LNCaP clone FGC (cell line): ENCODE data around the gene OSTC.
A peak's percentile ranks its signal among the peaks of the same experiment; 100 is the strongest.

ENCODE experiments used
- DNase-seq: peaks from one replicate; pipeline ENCODE4 v3.0.0-alpha.2; 2011; ENCODE audit warnings: low read depth
- H3K4me3 ChIP-seq: 2 replicates; pipeline ENCODE4 v1.5.1; 2011; ENCODE audit warnings: mild to moderate bottlenecking, low read depth, low read length, control low read depth
- CTCF ChIP-seq: IDR thresholded peaks from 2 replicates; pipeline ENCODE4 v1.5.1; 2012; ENCODE audit warnings: mild to moderate bottlenecking; ENCODE audit not compliant: control insufficient read depth, insufficient read depth; ENCODE audit errors: extremely low read depth

Gene OSTC

DNA sequence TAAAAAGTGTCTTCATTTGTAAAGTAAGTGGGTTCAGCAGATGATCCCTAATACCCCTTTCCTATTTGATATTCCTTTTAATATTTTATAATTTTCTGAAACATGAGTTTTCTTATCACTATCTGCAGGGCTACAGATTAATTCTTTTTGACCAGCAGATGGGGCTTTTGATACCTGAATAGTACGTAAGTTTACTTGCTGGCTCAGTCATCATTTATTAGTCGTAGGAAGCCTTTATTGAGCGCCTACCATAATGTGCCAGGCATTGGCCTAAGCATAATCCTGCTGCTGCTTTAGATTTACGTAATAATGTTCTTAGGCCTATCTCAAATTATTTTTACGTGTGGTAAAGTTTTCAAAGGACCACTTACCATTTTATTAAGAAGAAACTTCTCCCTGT is 33.1 kb downstream of the OSTC start:
- no peak overlapping the region for H3K4me3 ChIP-seq
- DNase-seq = peak; percentile 43
- TF ChIP-seq CTCF = peak; percentile 54

DNA sequence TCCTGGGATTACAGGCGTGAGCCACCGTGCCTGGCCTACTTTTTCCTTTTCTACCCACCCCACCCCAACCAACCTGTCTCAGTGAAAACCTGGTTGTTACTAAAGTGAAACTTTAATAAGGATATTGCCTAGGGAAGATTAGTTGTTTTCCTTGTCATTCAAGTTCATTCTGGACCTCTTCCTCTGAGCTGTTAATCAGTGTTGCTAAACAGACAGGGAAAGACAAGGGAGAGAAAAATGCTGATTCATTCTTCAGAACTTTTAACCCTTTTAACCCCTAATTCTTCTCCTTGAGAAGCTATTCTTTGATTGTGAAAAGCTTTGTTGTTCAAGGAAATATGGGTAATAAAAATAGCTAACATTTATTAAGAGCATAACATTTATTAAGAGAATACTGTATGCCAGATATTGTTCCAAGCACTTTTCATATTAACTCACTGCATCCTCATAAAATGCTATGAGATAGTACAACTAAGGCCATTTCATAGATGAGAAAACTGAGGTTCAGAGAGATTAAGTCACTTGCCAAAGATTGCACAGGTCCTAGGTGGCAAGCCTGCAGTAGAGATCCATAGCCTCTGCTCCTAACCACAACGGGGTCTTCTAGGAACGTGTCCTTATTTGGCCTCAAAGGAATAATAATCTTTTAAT is 34.8 kb downstream of the OSTC start:
- H3K4me3 ChIP-seq = no peak overlapping the region
- no peak for DNase-seq
- no peak for TF ChIP-seq CTCF

DNA sequence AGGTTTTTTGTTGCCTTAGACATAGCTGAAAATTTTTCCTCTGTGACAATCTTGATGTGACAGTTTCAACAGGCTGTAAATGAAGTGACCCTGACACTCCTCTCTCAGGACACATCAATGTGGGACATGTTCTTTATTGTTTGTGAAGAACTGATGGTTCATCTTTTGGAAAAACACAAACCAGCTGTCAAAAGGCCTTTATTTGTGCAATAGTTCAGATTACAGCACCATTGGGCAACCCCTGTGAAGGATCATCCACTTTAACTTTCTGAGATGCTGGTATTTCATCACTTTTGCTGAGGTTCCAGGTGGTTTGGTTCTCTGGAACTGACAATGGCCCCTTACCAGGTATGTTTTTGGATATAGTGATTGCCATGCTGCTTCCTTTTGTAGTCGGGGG is 40.3 kb downstream of the OSTC start:
- H3K4me3 ChIP-seq = no peak overlapping the region
- no peak for DNase-seq
- no peak for TF ChIP-seq CTCF

DNA sequence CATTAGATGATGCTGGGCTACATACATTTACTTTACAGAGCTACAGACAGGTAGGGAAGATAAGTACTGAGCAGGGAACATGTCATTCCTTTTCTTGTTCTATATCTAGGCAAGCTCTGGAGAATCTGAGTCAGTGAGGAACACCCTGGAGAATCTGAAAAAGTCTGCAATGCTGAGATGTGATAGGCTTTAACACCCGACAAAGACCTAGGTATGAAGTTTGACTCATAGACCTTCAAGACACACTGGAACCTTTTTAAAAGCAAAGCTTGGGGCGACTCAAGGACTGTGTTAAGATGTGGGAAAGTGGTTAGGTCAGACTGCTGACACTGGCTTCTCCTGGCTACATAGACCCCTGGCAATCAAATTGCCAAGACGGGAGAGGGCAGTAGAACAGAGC is 42.8 kb downstream of the OSTC start:
- TF ChIP-seq CTCF = no peak
- no peak for DNase-seq
- no peak overlapping the region for H3K4me3 ChIP-seq

DNA sequence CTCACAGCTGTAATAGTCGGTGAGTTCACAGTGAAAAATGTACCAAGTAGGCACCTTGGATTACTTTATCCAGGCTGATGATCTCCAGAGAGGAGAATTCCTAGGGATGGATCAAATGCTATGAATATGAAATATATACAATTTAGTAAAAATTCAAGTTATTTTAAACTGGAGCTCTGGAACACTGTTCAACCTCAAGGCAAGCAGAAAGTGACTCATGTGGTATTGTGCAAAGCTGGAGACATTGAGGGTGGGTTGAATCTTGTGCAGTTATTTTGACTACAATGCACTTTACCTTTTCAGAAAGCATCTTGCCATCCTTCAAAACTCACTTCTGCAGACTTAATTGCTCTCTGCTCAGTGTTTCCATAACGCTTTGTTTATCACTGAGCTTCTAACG is 43.4 kb downstream of the OSTC start:
- DNase-seq = no peak
- TF ChIP-seq CTCF = no peak
- H3K4me3 ChIP-seq = no peak overlapping the region

DNA sequence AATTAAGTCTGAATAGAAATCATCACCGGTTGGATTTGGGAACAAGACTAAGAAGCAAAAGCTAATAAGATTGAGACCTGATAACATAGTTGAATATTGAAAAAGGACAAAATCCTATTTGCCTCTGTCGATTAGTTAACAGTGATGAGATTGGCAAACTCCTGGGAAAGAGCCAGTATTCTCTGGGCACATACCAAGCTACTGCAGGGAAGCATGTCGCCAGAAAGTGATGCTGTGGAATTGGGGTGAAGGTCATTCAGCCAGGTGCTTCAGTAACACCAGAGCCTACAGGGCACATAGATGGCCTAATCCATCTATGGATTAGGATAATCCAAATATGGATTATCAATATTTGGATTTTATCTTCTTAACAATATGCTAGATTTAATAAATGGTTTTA is 44.0 kb downstream of the OSTC start:
- H3K4me3 ChIP-seq = no peak overlapping the region
- DNase-seq = no peak
- no peak for TF ChIP-seq CTCF

GRCh38 chr4:108695062-108695461 is 44.7 kb downstream of the OSTC start:
- DNase-seq = no peak
- TF ChIP-seq CTCF = no peak
- no peak overlapping the region for H3K4me3 ChIP-seq
